A549 (cell line): ENCODE results near the gene KCNV2.

Experiments used
- EP300 ChIP-seq, 2 experiments: fragments of >200 bp; sonication (Bioruptor Twin); formaldehyde crosslinking; IDR thresholded peaks; 2 replicates in 1 of 2; 3 replicates in 1 of 2; pipeline ENCODE4 v1.6.1; 2016 to 2017
- FOXS1 ChIP-seq: fragments of 250-450 bp; sonication (Bioruptor Pico); IDR thresholded peaks from 2 replicates; pipeline ENCODE4 v1.5.0; 2020; ENCODE audit warnings: mild to moderate bottlenecking, moderate library complexity
- HDAC2 ChIP-seq: fragments of 200-600 bp; sonication (generic); IDR thresholded peaks from 2 replicates; pipeline ENCODE4 v1.6.1; 2016
- KDM1A ChIP-seq: fragments of 200-600 bp; sonication (generic); IDR thresholded peaks from 2 replicates; pipeline ENCODE4 v1.6.1; 2016; ENCODE audit warnings: low read depth, mild to moderate bottlenecking
- MAFK ChIP-seq: fragments of 450-650 bp; IDR thresholded peaks from 2 replicates; pipeline ENCODE4 v1.6.1; 2014; ENCODE audit not compliant: partially characterized antibody
- POLR2A ChIP-seq: IDR thresholded peaks from 2 replicates; pipeline ENCODE4 v1.6.1; 2012; ENCODE audit warnings: mild to moderate bottlenecking, low read length
- RFX5 ChIP-seq: fragments of 450-650 bp; IDR thresholded peaks from 2 replicates; pipeline ENCODE4 v1.7.1; 2014; ENCODE audit warnings: antibody characterized with exemption, mild to moderate bottlenecking, moderate library complexity
- SREBF2 ChIP-seq: fragments of 450-650 bp; IDR thresholded peaks from 2 replicates; pipeline ENCODE4 v1.6.1; 2014; ENCODE audit warnings: mild to moderate bottlenecking, moderate library complexity
- ZSCAN20 ChIP-seq: fragments of 250-450 bp; sonication (Bioruptor Pico); IDR thresholded peaks from 2 replicates; pipeline ENCODE4 v1.8.0; 2022; ENCODE audit warnings: mild to moderate bottlenecking, moderate library complexity
- TF ChIP-seq, protein P1 (sequence below): fragments of >200 bp; sonication (Bioruptor Twin); formaldehyde crosslinking; IDR thresholded peaks from 3 replicates; pipeline ENCODE4 v1.5.1; 2016
- TF ChIP-seq, protein P2 (sequence below): fragments of 200-600 bp; sonication (generic); IDR thresholded peaks from 2 replicates; pipeline ENCODE4 v1.6.1; 2016; ENCODE audit warnings: antibody characterized with exemption, mild to moderate bottlenecking, moderate library complexity

DNA sequence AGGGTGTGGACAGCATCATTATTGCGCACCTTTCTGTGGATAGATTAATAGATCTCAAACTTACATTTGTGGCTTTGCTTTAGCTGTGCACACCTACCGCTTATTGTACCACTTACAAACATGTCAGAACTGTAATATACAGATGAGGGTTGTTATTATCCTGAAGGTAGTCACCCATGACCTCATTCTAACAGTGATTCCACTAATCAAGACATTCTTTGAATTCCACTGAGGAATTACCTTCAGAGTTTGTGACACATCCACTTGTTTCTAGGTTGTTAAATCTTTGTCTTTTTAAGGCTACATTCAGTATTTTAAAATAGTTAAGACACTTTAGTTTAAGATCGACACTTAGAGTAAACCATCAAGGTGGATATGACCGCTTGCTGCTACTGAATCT, 7.8 kb downstream of the KCNV2 start:
- TF ChIP-seq EP300 (IDR thresholded peaks at IDR 0.05) (no peak), KDM1A (no peak), POLR2A (no peak), SREBF2 (no peak), RFX5 (no peak), FOXS1 (CRISPR knock-in tag) (no peak), ZSCAN20 (CRISPR knock-in tag) (no peak), HDAC2 (no peak), MAFK (no peak)
- TF ChIP-seq, protein P1, sequence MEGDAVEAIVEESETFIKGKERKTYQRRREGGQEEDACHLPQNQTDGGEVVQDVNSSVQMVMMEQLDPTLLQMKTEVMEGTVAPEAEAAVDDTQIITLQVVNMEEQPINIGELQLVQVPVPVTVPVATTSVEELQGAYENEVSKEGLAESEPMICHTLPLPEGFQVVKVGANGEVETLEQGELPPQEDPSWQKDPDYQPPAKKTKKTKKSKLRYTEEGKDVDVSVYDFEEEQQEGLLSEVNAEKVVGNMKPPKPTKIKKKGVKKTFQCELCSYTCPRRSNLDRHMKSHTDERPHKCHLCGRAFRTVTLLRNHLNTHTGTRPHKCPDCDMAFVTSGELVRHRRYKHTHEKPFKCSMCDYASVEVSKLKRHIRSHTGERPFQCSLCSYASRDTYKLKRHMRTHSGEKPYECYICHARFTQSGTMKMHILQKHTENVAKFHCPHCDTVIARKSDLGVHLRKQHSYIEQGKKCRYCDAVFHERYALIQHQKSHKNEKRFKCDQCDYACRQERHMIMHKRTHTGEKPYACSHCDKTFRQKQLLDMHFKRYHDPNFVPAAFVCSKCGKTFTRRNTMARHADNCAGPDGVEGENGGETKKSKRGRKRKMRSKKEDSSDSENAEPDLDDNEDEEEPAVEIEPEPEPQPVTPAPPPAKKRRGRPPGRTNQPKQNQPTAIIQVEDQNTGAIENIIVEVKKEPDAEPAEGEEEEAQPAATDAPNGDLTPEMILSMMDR: no peak
- TF ChIP-seq, protein P2, sequence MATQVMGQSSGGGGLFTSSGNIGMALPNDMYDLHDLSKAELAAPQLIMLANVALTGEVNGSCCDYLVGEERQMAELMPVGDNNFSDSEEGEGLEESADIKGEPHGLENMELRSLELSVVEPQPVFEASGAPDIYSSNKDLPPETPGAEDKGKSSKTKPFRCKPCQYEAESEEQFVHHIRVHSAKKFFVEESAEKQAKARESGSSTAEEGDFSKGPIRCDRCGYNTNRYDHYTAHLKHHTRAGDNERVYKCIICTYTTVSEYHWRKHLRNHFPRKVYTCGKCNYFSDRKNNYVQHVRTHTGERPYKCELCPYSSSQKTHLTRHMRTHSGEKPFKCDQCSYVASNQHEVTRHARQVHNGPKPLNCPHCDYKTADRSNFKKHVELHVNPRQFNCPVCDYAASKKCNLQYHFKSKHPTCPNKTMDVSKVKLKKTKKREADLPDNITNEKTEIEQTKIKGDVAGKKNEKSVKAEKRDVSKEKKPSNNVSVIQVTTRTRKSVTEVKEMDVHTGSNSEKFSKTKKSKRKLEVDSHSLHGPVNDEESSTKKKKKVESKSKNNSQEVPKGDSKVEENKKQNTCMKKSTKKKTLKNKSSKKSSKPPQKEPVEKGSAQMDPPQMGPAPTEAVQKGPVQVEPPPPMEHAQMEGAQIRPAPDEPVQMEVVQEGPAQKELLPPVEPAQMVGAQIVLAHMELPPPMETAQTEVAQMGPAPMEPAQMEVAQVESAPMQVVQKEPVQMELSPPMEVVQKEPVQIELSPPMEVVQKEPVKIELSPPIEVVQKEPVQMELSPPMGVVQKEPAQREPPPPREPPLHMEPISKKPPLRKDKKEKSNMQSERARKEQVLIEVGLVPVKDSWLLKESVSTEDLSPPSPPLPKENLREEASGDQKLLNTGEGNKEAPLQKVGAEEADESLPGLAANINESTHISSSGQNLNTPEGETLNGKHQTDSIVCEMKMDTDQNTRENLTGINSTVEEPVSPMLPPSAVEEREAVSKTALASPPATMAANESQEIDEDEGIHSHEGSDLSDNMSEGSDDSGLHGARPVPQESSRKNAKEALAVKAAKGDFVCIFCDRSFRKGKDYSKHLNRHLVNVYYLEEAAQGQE: no peak
